ENCODE data around the gene MYOZ3. TPM values are rescaled to one million over a fixed set of nuclear protein-coding genes. Genes with fewer than 3 reads are reported as not detected.

The MYOZ3 gene
- total RNA-seq, 6 donors from 2014 or later, result 0.61 to 2.8 (median 0.89) TPM; not detected in 1

- DNase-seq, result peak in 1 of 2 donors; percentile 39
- peaks cover 3 to 15% (median 8%) of the 10 kb centered on the region in 4 donors for H3K4me1 ChIP-seq
- no peak for ATAC-seq (ENCODE audit: low FRiP score in 2 of 2)
- WGBS, 2 donors, result 78 to 93% methylated on average over 4 of the region's 4 CpGs
- no peaks in the 10 kb centered on the region for H3K27me3 ChIP-seq
- TF ChIP-seq POLR2AphosphoS5 (IDR thresholded peaks at IDR 0.05) (no peak), EP300 (IDR thresholded peaks at IDR 0.05) (no peak), CTCF (IDR thresholded peaks at IDR 0.05) (no peak), POLR2A (IDR thresholded peaks at IDR 0.05) (no peak)
- H3K9me3 ChIP-seq, result no peaks in the 10 kb centered on the region
- H3K36me3 ChIP-seq, result no peaks in the 10 kb centered on the region
- no peak overlapping the region for H3K4me3 ChIP-seq
- no peak overlapping the region for H3K27ac ChIP-seq
These were observed 1.9 kb downstream of the MYOZ3 start for GRCh38 chr5:150662731-150663516.

- no peaks in the 10 kb centered on the region for H3K27me3 ChIP-seq
- no peak overlapping the region for H3K4me3 ChIP-seq
- H3K4me1 ChIP-seq, result peaks cover 3 to 11% (median 6%) of the 10 kb centered on the region in 4 donors
- DNase-seq (no peak), ATAC-seq (ENCODE audit: low FRiP score in 2 of 2) (no peak)
- WGBS, 2 donors, result 90 to 95% methylated on average over 3 of the region's 3 CpGs
- no peaks in the 10 kb centered on the region for H3K36me3 ChIP-seq
- TF ChIP-seq EP300 (IDR thresholded peaks at IDR 0.05) (no peak), CTCF (IDR thresholded peaks at IDR 0.05) (no peak), POLR2A (IDR thresholded peaks at IDR 0.05) (no peak), POLR2AphosphoS5 (IDR thresholded peaks at IDR 0.05) (no peak)
- H3K9me3 ChIP-seq, result no peaks in the 10 kb centered on the region
- H3K27ac ChIP-seq, result no peak overlapping the region
These were observed 2.9 kb downstream of the MYOZ3 start for GRCh38 chr5:150663936-150664335.

- no peaks in the 10 kb centered on the region for H3K9me3 ChIP-seq
- ATAC-seq (ENCODE audit: low FRiP score in 2 of 2) (no peak), DNase-seq (no peak)
- 69 to 75% methylated on average over 9 to 12 of the region's 12 CpGs for WGBS, 2 donors
- no peaks in the 10 kb centered on the region for H3K27me3 ChIP-seq
- H3K36me3 ChIP-seq, result no peaks in the 10 kb centered on the region
- H3K4me1 ChIP-seq, result peaks cover 3 to 9% (median 5%) of the 10 kb centered on the region in 4 donors
- TF ChIP-seq POLR2A (IDR thresholded peaks at IDR 0.05) (no peak), POLR2AphosphoS5 (IDR thresholded peaks at IDR 0.05) (no peak), CTCF (IDR thresholded peaks at IDR 0.05) (no peak), EP300 (IDR thresholded peaks at IDR 0.05) (no peak)
- H3K4me3 ChIP-seq, result no peak overlapping the region
- no peak overlapping the region for H3K27ac ChIP-seq
These were observed 4.0 kb downstream of the MYOZ3 start for GRCh38 chr5:150665044-150665443.

GRCh38 chr5:150670275-150670947 is 9.4 kb downstream of the MYOZ3 start:
- WGBS, 2 donors, result 75 to 85% methylated on average over 11 to 14 of the region's 14 CpGs
- ATAC-seq (ENCODE audit: low FRiP score in 2 of 2) (no peak), DNase-seq (no peak)
- no peaks in the 10 kb centered on the region for H3K9me3 ChIP-seq
- peaks cover 20 to 29% (median 23%) of the 10 kb centered on the region in 4 donors for H3K4me1 ChIP-seq
- no peak overlapping the region for H3K27ac ChIP-seq
- H3K36me3 ChIP-seq, result no peaks in the 10 kb centered on the region
- no peak overlapping the region for H3K4me3 ChIP-seq
- no peak for TF ChIP-seq POLR2AphosphoS5 (IDR thresholded peaks at IDR 0.05)
- no peak for TF ChIP-seq POLR2A (IDR thresholded peaks at IDR 0.05)
- TF ChIP-seq EP300 (IDR thresholded peaks at IDR 0.05), result no peak
- TF ChIP-seq CTCF (IDR thresholded peaks at IDR 0.05), result no peak
- H3K27me3 ChIP-seq, result peaks cover 0 to 4% (median 0%) of the 10 kb centered on the region in 4 donors
